Measurements from ENCODE around the gene MAMDC2.

MAMDC2 gene

GRCh38 chr9:70064496-70064895 lies 20.8 kb downstream of the MAMDC2 start:
- DNase-seq (ENCODE audit: low spot score): no peak

GRCh38 chr9:70065572-70065971 lies 21.9 kb downstream of the MAMDC2 start:
- no peak for DNase-seq (ENCODE audit: low spot score)

GRCh38 chr9:70066418-70066817 lies 22.8 kb downstream of the MAMDC2 start:
- DNase-seq (ENCODE audit: low spot score): no peak

GRCh38 chr9:70066874-70067273 lies 23.2 kb downstream of the MAMDC2 start:
- DNase-seq (ENCODE audit: low spot score): no peak

- DNase-seq (ENCODE audit: low spot score): no peak
Measured at GRCh38 chr9:70069704-70070103, 26.1 kb downstream of the MAMDC2 start.

- no peak for DNase-seq (ENCODE audit: low spot score)
Measured at GRCh38 chr9:70073193-70073592, 29.5 kb downstream of the MAMDC2 start.

- DNase-seq (ENCODE audit: low spot score): no peak
Measured at GRCh38 chr9:70073756-70074155, 30.1 kb downstream of the MAMDC2 start.

GRCh38 chr9:70076678-70077077 lies 33.0 kb downstream of the MAMDC2 start:
- no peak for DNase-seq (ENCODE audit: low spot score)

- no peak for DNase-seq (ENCODE audit: low spot score)
Measured at GRCh38 chr9:70079417-70080037, 35.9 kb downstream of the MAMDC2 start.

- DNase-seq (ENCODE audit: low spot score): peak; percentile 50
Measured at GRCh38 chr9:70080481-70081119, 37.0 kb downstream of the MAMDC2 start.

GRCh38 chr9:70081120-70081495 lies 37.5 kb downstream of the MAMDC2 start:
- no peak for DNase-seq (ENCODE audit: low spot score)

GRCh38 chr9:70083429-70083828 lies 39.8 kb downstream of the MAMDC2 start:
- no peak for DNase-seq (ENCODE audit: low spot score)

GRCh38 chr9:70085241-70085640 lies 41.6 kb downstream of the MAMDC2 start:
- DNase-seq (ENCODE audit: low spot score): no peak

- DNase-seq (ENCODE audit: low spot score): no peak
Measured at GRCh38 chr9:70091103-70091502, 47.5 kb downstream of the MAMDC2 start.

- no peak for DNase-seq (ENCODE audit: low spot score)
Measured at GRCh38 chr9:70091572-70091971, 47.9 kb downstream of the MAMDC2 start.

GRCh38 chr9:70092190-70092589 lies 48.5 kb downstream of the MAMDC2 start:
- no peak for DNase-seq (ENCODE audit: low spot score)

GRCh38 chr9:70093095-70093494 lies 49.4 kb downstream of the MAMDC2 start:
- no peak for DNase-seq (ENCODE audit: low spot score)

GRCh38 chr9:70093944-70094343 lies 50.3 kb downstream of the MAMDC2 start:
- no peak for DNase-seq (ENCODE audit: low spot score)

- no peak for DNase-seq (ENCODE audit: low spot score)
Measured at GRCh38 chr9:70094747-70095146, 51.1 kb downstream of the MAMDC2 start.

- no peak for DNase-seq (ENCODE audit: low spot score)
Measured at GRCh38 chr9:70097187-70097586, 53.5 kb downstream of the MAMDC2 start.

- no peak for DNase-seq (ENCODE audit: low spot score)
Measured at GRCh38 chr9:70100362-70100761, 56.7 kb downstream of the MAMDC2 start.

- DNase-seq (ENCODE audit: low spot score): no peak
Measured at GRCh38 chr9:70101265-70101664, 57.6 kb downstream of the MAMDC2 start.

GRCh38 chr9:70105147-70105546 lies 61.5 kb downstream of the MAMDC2 start:
- DNase-seq (ENCODE audit: low spot score): no peak

- no peak for DNase-seq (ENCODE audit: low spot score)
Measured at GRCh38 chr9:70106571-70106970, 62.9 kb downstream of the MAMDC2 start.

Measured in cerebellar cortex (tissue), 1 donor.